Coronary artery (tissue), 2 donors: ENCODE data around the gene FAM83F.

ENCODE experiments used
- DNase-seq: peaks from one replicate; pipeline ENCODE4 v3.0.0-alpha.2; 2017; ENCODE audit warnings: low spot score
- H3K27ac ChIP-seq, 2 donors: fragments of 200-600 bp; sonication (generic); one replicate each; pipeline ENCODE4 v1.5.1; 2016 to 2019
- H3K4me3 ChIP-seq: fragments of 200-600 bp; sonication (generic); 2 replicates; pipeline ENCODE4 v1.5.1; 2016; ENCODE audit warnings: mild to moderate bottlenecking, moderate library complexity
- CTCF ChIP-seq: fragments of 200-600 bp; sonication (generic); IDR thresholded peaks from one replicate; pipeline ENCODE4 v1.5.1; 2019; ENCODE audit warnings: antibody characterized with exemption

Gene FAM83F

GRCh38 chr22:40001106-40001505 lies 6.4 kb downstream of the FAM83F start:
- no peak for DNase-seq
- TF ChIP-seq CTCF: no peak
- no peak overlapping the region for H3K4me3 ChIP-seq
- no peak overlapping the region for H3K27ac ChIP-seq

GRCh38 chr22:40001800-40002577 lies 7.2 kb downstream of the FAM83F start:
- no peak overlapping the region for H3K27ac ChIP-seq
- TF ChIP-seq CTCF: no peak
- H3K4me3 ChIP-seq: no peak overlapping the region
- no peak for DNase-seq

- no peak for TF ChIP-seq CTCF
- DNase-seq: peak; percentile 59
- Histone ChIP-seq H3K4me3 (no peak overlapping the region), H3K27ac (no peak overlapping the region)
These were observed 8.4 kb downstream of the FAM83F start for GRCh38 chr22:40002935-40003715.

GRCh38 chr22:40004836-40005235 lies 10.1 kb downstream of the FAM83F start:
- H3K4me3 ChIP-seq: no peak overlapping the region
- TF ChIP-seq CTCF: no peak
- H3K27ac ChIP-seq: no peak overlapping the region
- DNase-seq: no peak

- no peak overlapping the region for H3K27ac ChIP-seq
- no peak for TF ChIP-seq CTCF
- no peak for DNase-seq
- H3K4me3 ChIP-seq: no peak overlapping the region
These were observed 11.9 kb downstream of the FAM83F start for GRCh38 chr22:40006641-40007040.

GRCh38 chr22:40007853-40008710 lies 13.3 kb downstream of the FAM83F start:
- DNase-seq: no peak
- Histone ChIP-seq H3K27ac (no peak overlapping the region), H3K4me3 (no peak overlapping the region)
- TF ChIP-seq CTCF: no peak
